Heart left ventricle (tissue), 16 donors: ENCODE data around the gene ATP13A4. TPM values are rescaled to one million over a fixed set of nuclear protein-coding genes. Genes with fewer than 3 reads are reported as not detected.
A peak's percentile ranks its signal among the peaks of the same experiment; 100 is the strongest.

ENCODE experiments used
- ATAC-seq, 4 donors: fragments of 200-7000 bp; cut with Tn5 transposase; one replicate each; pipeline ENCODE4 v1.9.1; 2020 to 2022; ENCODE audit warnings: moderate library complexity in 4 of 4, mild to moderate bottlenecking in 3 of 4, moderate number of reproducible peaks in 1 of 4
- DNase-seq, 5 donors: peaks; one replicate each; pipeline ENCODE4 v3.0.0-alpha.2; 2020
- H3K27ac ChIP-seq, 12 donors: fragments of 200-600 bp; sonication (generic) in 4 of 12; one replicate each; pipeline versions ENCODE4 v1.5.0 to v1.8.0; 2016 to 2022; ENCODE audit warnings: mild to moderate bottlenecking in 2 of 12
- H3K27me3 ChIP-seq, 9 donors: fragments of 200-600 bp; sonication (generic) in 2 of 9; one replicate each; pipeline versions ENCODE4 v1.5.1 to v1.8.0; 2016 to 2022; ENCODE audit warnings: mild to moderate bottlenecking in 3 of 9
- H3K36me3 ChIP-seq, 9 donors: fragments of 200-600 bp; sonication (generic) in 2 of 9; one replicate each; pipeline versions ENCODE4 v1.5.0 to v1.8.0; 2018 to 2022; ENCODE audit warnings: mild to moderate bottlenecking in 2 of 9
- H3K4me1 ChIP-seq, 12 donors: fragments of 200-600 bp; sonication (generic) in 4 of 12; one replicate each; pipeline versions ENCODE4 v1.5.0 to v1.8.0; 2016 to 2022; ENCODE audit warnings: mild to moderate bottlenecking in 3 of 12
- H3K4me3 ChIP-seq, 12 donors: fragments of 200-600 bp; sonication (generic) in 4 of 12; one replicate each; pipeline versions ENCODE4 v1.5.0 to v1.8.0; 2017 to 2022; ENCODE audit warnings: mild to moderate bottlenecking in 9 of 12, moderate library complexity in 4 of 12
- H3K9me3 ChIP-seq, 12 donors: fragments of 200-600 bp; sonication (generic) in 4 of 12; one replicate each; pipeline versions ENCODE4 v1.5.0 to v1.8.0; 2016 to 2022; ENCODE audit warnings: mild to moderate bottlenecking in 1 of 12
- POLR2A ChIP-seq, 2 donors: fragments of 450-650 bp; IDR thresholded peaks; one replicate each; pipeline ENCODE4 v1.6.1; 2017; ENCODE audit warnings: antibody characterized with exemption in 2 of 2, mild to moderate bottlenecking in 2 of 2, moderate library complexity in 2 of 2
- WGBS, 4 donors: extraction: QIAGEN DNeasy Blood & Tissue Kit in 2 of 4; methylation state at CpG; one replicate each; pipeline versions ENCODE4 v1.1.5 to v1.1.7; 2013 to 2018; 5-methylcytosine and 5-hydroxymethylcytosine counted together
- intact Hi-C, 10 donors: fragments of 100-400 bp; cut with DNase I; formaldehyde crosslinking; loops; one replicate each; pipeline versions ENCODE4 v1.11.1 to v1.14.2; 2022
- polyA plus RNA-seq, 2 donors: library from polyadenylated mRNA; stranded (reverse); fragments of 200-250 nt; gene quantifications; one replicate each; pipeline ENCODE4 v1.2.3, GENCODE V29; 2013
- total RNA-seq, 9 donors: library from RNA; depleted of rRNA in 2 of 9; stranded (reverse); fragments of >200 nt in 2 of 9; fragmentation: NEBNext Ultra II Directional in 3 of 9; extraction: Animal tissue kit (Norgen Biotek cat#: 25700) in 3 of 9; gene quantifications; one replicate each; pipeline versions ENCODE4 v1.1.0 to v1.2.4, GENCODE V29; 2016 to 2023
- TF ChIP-seq, protein P1 (sequence below), 12 donors: fragments of 200-600 bp; sonication (generic) in 4 of 12; IDR thresholded peaks; one replicate each; pipeline versions ENCODE4 v1.5.0 to v1.8.0; 2018 to 2022; ENCODE audit warnings: antibody characterized with exemption in 12 of 12, mild to moderate bottlenecking in 5 of 12
- donor health status: ischemic (EF 13 %, LVEDD 7.1; RV severe dilation, severe dysfunction).
- donor health status: healthy with polysubstance abuse.
- donor health status: DM: no; HTN: yes; CAD: no.
- donor health status: DM: no; HTN: no; CAD: no.
- donor health status: ischemic (EF 25% LVEDD 6.9; RV normal size, moderate dysfunction).
- donor health status: ischemic (EF 25% LVEDD 5.7; RV mildly dilated, moderate dysfunction).
- donor health status: healthy.
- donor health status: DM: yes; HTN: yes; CAD: no.
- donor health status: ischemic (EF 35%, LVEDD 5.7; RV mildly dilated, moderate dysfunction).
- donor health status: nonischemic (EF 11% LVEDD 7.7; RV severe dilation, severe dysfunction).
- donor health status: DM: yes; HTN: yes; CAD: no.
- donor health status: PGD.
- donor health status: ischemic (EF 29% LVEDD 5.4; RV normal size, mild dysfunction).
- donor health status: nonischemic (EF 23%, LVEDD 6.1; RV moderate dilation, normal function).

The ATP13A4 gene
- total and polyA plus RNA-seq, 11 donors: 0.48 to 0.97 (median 0.51) TPM; not detected in 8

DNA sequence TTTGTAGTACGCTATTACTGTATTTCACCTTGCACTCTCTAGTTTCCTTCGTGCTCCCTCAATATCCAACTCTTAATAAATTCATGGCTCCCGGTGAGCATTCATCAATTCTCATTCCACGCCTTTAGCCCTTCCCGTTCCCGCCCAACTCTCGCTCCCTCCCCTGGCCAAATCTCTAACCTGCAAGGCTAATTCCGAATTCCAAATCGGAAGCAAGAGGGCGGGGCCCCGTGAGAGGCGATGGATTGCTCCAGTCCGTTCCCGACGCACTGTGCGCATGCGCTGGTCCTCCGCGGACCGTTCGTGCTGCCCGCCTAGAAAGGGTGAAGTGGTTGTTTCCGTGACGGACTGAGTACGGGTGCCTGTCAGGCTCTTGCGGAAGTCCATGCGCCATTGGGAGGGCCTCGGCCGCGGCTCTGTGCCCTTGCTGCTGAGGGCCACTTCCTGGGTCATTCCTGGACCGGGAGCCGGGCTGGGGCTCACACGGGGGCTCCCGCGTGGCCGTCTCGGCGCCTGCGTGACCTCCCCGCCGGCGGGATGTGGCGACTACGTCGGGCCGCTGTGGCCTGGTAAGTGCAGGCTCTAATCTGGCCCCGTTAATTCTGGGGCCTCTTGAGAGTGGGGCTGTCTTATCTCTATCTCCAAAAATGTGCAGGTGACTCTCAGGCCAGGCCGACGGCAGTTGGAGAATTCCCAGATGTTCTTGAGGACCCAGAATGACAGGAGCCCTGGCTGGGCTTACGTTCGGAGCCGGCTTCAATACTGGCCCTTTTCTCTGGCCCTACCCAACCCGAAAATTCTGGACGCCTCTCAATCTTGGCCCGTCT, 38.4 kb upstream of the ATP13A4 start, which contains the start of gene OPA1:
Gene OPA1 (plus strand): TSS at position 368 of the 827 bp plus-strand sequence. CDS start 170 bp downstream, at position 538.
- Histone ChIP-seq H3K9me3 (no peaks in the 10 kb centered on the region), H3K36me3 (peaks cover 0 to 14% (median 8%) of the 10 kb centered on the region in 9 donors), H3K4me1 (peaks cover 3 to 39% (median 24%) of the 10 kb centered on the region in 12 donors), H3K27me3 (no peaks in the 10 kb centered on the region), H3K27ac (peak within 1 kb of the TSS; percentile 85 to 98 (median 93)), H3K4me3 (peak within 1 kb of the TSS; percentile 71 to 100 (median 92))
- DNase-seq: peak; percentile 97 to 99 (median 99)
- peak; percentile 98 to 99 (median 98) for ATAC-seq
- peak in 1 of 2 donors; percentile 69 for TF ChIP-seq POLR2A (IDR thresholded peaks at IDR 0.05)
- TF ChIP-seq, protein P1, sequence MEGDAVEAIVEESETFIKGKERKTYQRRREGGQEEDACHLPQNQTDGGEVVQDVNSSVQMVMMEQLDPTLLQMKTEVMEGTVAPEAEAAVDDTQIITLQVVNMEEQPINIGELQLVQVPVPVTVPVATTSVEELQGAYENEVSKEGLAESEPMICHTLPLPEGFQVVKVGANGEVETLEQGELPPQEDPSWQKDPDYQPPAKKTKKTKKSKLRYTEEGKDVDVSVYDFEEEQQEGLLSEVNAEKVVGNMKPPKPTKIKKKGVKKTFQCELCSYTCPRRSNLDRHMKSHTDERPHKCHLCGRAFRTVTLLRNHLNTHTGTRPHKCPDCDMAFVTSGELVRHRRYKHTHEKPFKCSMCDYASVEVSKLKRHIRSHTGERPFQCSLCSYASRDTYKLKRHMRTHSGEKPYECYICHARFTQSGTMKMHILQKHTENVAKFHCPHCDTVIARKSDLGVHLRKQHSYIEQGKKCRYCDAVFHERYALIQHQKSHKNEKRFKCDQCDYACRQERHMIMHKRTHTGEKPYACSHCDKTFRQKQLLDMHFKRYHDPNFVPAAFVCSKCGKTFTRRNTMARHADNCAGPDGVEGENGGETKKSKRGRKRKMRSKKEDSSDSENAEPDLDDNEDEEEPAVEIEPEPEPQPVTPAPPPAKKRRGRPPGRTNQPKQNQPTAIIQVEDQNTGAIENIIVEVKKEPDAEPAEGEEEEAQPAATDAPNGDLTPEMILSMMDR (IDR thresholded peaks at IDR 0.05): peak in 10 of 12 donors; percentile 10 to 58 (median 38)
- intact Hi-C loops: loop anchor here in 1 of 10 donors (5.0 kb wide), 1 partner anchor 766 kb away; no protein-coding TSS in a partner anchor
- WGBS, 4 donors: 1 to 2% (median 1%) methylated on average over 28 to 55 of the region's 55 CpGs

- Histone ChIP-seq H3K9me3 (no peaks in the 10 kb centered on the region), H3K36me3 (no peaks in the 10 kb centered on the region), H3K27ac (no peak overlapping the region), H3K4me1 (peaks cover 3 to 22% (median 16%) of the 10 kb centered on the region in 12 donors), H3K27me3 (no peaks in the 10 kb centered on the region), H3K4me3 (no peak overlapping the region)
- WGBS, 4 donors: 88% methylated on average over 6 of the region's 6 CpGs
- DNase-seq (no peak), ATAC-seq (no peak)
- intact Hi-C loops: loop anchor here in 1 of 10 donors (5.0 kb wide), 1 partner anchor 763 kb away; no protein-coding TSS in a partner anchor
- TF ChIP-seq POLR2A (IDR thresholded peaks at IDR 0.05): no peak
- TF ChIP-seq, protein P1 (IDR thresholded peaks at IDR 0.05): no peak
These were observed 35.6 kb upstream of the ATP13A4 start for GRCh38 chr3:193590088-193590856.

DNA sequence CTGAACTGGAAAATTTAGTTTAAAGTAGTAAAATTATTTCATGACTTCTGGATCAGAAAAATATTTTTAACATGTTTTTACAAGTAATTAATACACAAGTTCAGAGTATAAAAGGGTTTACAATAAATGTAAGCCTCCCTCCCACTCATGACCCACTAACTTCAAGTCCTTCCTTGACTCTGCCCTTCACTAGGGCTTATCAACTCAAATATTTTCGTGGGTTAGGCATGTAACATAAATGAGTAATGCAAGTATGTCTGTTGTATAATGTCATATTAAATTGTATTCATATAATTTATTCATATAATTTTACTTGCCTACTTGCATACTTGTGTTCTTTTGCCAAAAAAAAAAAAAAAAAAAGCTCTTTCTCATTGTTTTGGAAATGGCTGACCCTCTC, 34.9 kb upstream of the ATP13A4 start:
- no peaks in the 10 kb centered on the region for H3K36me3 ChIP-seq
- no peak for TF ChIP-seq POLR2A (IDR thresholded peaks at IDR 0.05)
- TF ChIP-seq, protein P1 (IDR thresholded peaks at IDR 0.05): no peak
- intact Hi-C loops: loop anchor here in 1 of 10 donors (5.0 kb wide), 1 partner anchor 762 kb away; no protein-coding TSS in a partner anchor
- no peak for DNase-seq
- no peak for ATAC-seq
- H3K27ac ChIP-seq: no peak overlapping the region
- peaks cover 3 to 16% (median 10%) of the 10 kb centered on the region in 12 donors for H3K4me1 ChIP-seq
- H3K9me3 ChIP-seq: no peaks in the 10 kb centered on the region
- H3K27me3 ChIP-seq: no peaks in the 10 kb centered on the region
- no peak overlapping the region for H3K4me3 ChIP-seq
- WGBS, 4 donors: 35 to 58% (median 41%) methylated on average over 1 of the region's 1 CpG
